Tibial artery (tissue), 4 donors: ENCODE measurements around the gene CROCC2.
"Not testable (repeated sequence)": the region's sequence is repeated elsewhere in the genome, so short reads cannot be mapped to it uniquely, and the experiment has no call there.

Experiments
- DNase-seq, 2 donors: peaks; one replicate each; pipeline ENCODE4 v3.0.0-alpha.2; 2019
- H3K27ac ChIP-seq, 2 donors: fragments of 200-600 bp; sonication (generic) in 1 of 2; 1 replicate in 1 of 2; 2 replicates in 1 of 2; pipeline ENCODE4 v1.5.1; 2018 to 2019; ENCODE audit warnings: mild to moderate bottlenecking in 1 of 2
- H3K27me3 ChIP-seq, 2 donors: fragments of 200-600 bp; sonication (generic) in 1 of 2; one replicate each; pipeline versions ENCODE4 v1.5.1 to v1.6.0; 2016 to 2019
- H3K36me3 ChIP-seq, 3 donors: fragments of 200-600 bp; sonication (generic) in 2 of 3; one replicate each; pipeline ENCODE4 v1.5.1; 2016 to 2019; ENCODE audit warnings: mild to moderate bottlenecking in 2 of 3
- H3K4me1 ChIP-seq, 4 donors: fragments of 200-600 bp; sonication (generic) in 2 of 4; 1 replicate in 3 of 4; 2 replicates in 1 of 4; pipeline ENCODE4 v1.5.1; 2016 to 2019
- H3K4me3 ChIP-seq, 2 donors: fragments of 200-600 bp; sonication (generic) in 1 of 2; 1 replicate in 1 of 2; 2 replicates in 1 of 2; pipeline ENCODE4 v1.5.1; 2018 to 2019; ENCODE audit warnings: mild to moderate bottlenecking in 2 of 2
- H3K9me3 ChIP-seq, 3 donors: fragments of 200-600 bp; sonication (generic) in 1 of 3; one replicate each; pipeline ENCODE4 v1.5.1; 2016 to 2019
- CTCF ChIP-seq, 2 experiments: fragments of 200-600 bp in 1 of 2; fragments of 450-650 bp in 1 of 2; IDR thresholded peaks; one replicate each; pipeline ENCODE4 v1.5.1; 2017 to 2019; ENCODE audit warnings: antibody characterized with exemption in 2 of 2, mild to moderate bottlenecking in 1 of 2, moderate library complexity in 1 of 2
- intact Hi-C: fragments of 100-400 bp; cut with DNase I; formaldehyde crosslinking; loops from one replicate; pipeline ENCODE4 v1.15.0; 2023; ENCODE audit warnings: low total_unique reads

CROCC2 gene

GRCh38 chr2:240974771-240975572, 68.8 kb downstream of the CROCC2 start:
- no peak for TF ChIP-seq CTCF (IDR thresholded peaks at IDR 0.05)
- H3K27me3 ChIP-seq = peaks cover 0 to 52% of the 10 kb centered on the region in 2 donors
- intact Hi-C loops = no loop called here
- DNase-seq = no peak
- H3K9me3 ChIP-seq = no peaks in the 10 kb centered on the region
- H3K4me3 ChIP-seq = no peak overlapping the region
- no peaks in the 10 kb centered on the region for H3K36me3 ChIP-seq
- H3K4me1 ChIP-seq = peaks cover 0 to 4% (median 0%) of the 10 kb centered on the region in 4 donors
- H3K27ac ChIP-seq = no peak overlapping the region

GRCh38 chr2:240975903-240976302, 69.8 kb downstream of the CROCC2 start:
- H3K36me3 ChIP-seq, H3K9me3 ChIP-seq, H3K4me3 ChIP-seq, intact Hi-C loops, H3K4me1 ChIP-seq, H3K27ac ChIP-seq, DNase-seq: not testable (repeated sequence)
- H3K27me3 ChIP-seq = peaks cover 0 to 43% of the 10 kb centered on the region in 2 donors

- Histone ChIP-seq H3K9me3 (no peaks in the 10 kb centered on the region), H3K27me3 (peaks cover 0 to 25% of the 10 kb centered on the region in 2 donors), H3K4me1 (peaks cover 0 to 8% (median 1%) of the 10 kb centered on the region in 4 donors), H3K4me3 (no peak overlapping the region), H3K27ac (no peak overlapping the region), H3K36me3 (no peaks in the 10 kb centered on the region)
- no peak for TF ChIP-seq CTCF (IDR thresholded peaks at IDR 0.05)
- peak; percentile 4 to 9 for DNase-seq
- intact Hi-C loops = no loop called here
These were observed 75.1 kb downstream of the CROCC2 start for GRCh38 chr2:240981280-240981679.

- H3K9me3 ChIP-seq = no peaks in the 10 kb centered on the region
- intact Hi-C loops = no loop called here
- no peak for TF ChIP-seq CTCF (IDR thresholded peaks at IDR 0.05)
- H3K27me3 ChIP-seq = peaks cover 0 to 30% of the 10 kb centered on the region in 2 donors
- H3K27ac ChIP-seq = no peak overlapping the region
- H3K36me3 ChIP-seq = no peaks in the 10 kb centered on the region
- peaks cover 0 to 15% (median 8%) of the 10 kb centered on the region in 4 donors for H3K4me1 ChIP-seq
- DNase-seq = peak; percentile 16 to 45
- no peak overlapping the region for H3K4me3 ChIP-seq
These were observed 76.0 kb downstream of the CROCC2 start for GRCh38 chr2:240981871-240982800.

- no peaks in the 10 kb centered on the region for H3K36me3 ChIP-seq
- no peak overlapping the region for H3K4me3 ChIP-seq
- no peak overlapping the region for H3K27ac ChIP-seq
- peaks cover 0 to 22% (median 15%) of the 10 kb centered on the region in 4 donors for H3K4me1 ChIP-seq
- intact Hi-C loops = no loop called here
- H3K9me3 ChIP-seq = peaks cover 0 to 4% (median 1%) of the 10 kb centered on the region in 3 donors
- no peak for TF ChIP-seq CTCF (IDR thresholded peaks at IDR 0.05)
- peak; percentile 15 to 41 for DNase-seq
- H3K27me3 ChIP-seq = peaks cover 0 to 33% of the 10 kb centered on the region in 2 donors
These were observed 76.7 kb downstream of the CROCC2 start for GRCh38 chr2:240982821-240983281.
